Measurements from ENCODE around the gene CD9.

The CD9 gene

DNA sequence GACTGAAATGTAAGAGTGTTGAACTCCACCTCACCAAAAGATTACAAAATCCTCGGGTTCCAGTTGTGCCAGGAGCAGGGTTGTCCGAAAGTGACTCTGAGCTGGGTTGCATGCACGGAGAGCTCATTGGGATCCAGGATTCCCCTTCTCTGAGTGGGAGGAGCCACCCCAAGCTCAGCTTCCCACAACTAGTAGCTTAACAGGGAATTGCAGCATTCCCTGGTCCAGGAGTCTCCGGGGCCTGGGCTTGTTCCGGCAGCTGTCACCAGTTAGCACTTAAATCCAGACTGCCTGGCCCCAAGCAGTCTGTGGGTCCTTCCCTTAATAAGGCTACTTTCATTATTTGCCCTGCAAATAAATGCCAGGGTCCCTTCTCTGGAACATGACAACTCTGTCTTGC is 50.1 kb downstream of the CD9 start:
- Histone ChIP-seq H4K20me1 (ENCODE audit: insufficient read depth, low read length) (no peaks in the 10 kb centered on the region), H3K9ac (ENCODE audit: low read depth, low read length) (no peak overlapping the region), H2AFZ (ENCODE audit: low read depth, low read length) (no peak overlapping the region), H3K27me3 (ENCODE audit: insufficient read depth, low read length, poor library complexity) (peaks cover 12% of the 10 kb centered on the region), H3K4me1 (ENCODE audit: insufficient read depth, low read length) (no peaks in the 10 kb centered on the region), H3K36me3 (ENCODE audit: insufficient read depth, low read length) (no peaks in the 10 kb centered on the region), H3K9me3 (ENCODE audit: insufficient read depth, low read length, severe bottlenecking) (no peaks in the 10 kb centered on the region), H3K4me2 (ENCODE audit: insufficient read depth, low read length) (no peak overlapping the region), H3K27ac (ENCODE audit: low read length) (no peak overlapping the region), H3K79me2 (ENCODE audit: insufficient read depth, low read length) (no peaks in the 10 kb centered on the region), H3K4me3 (ENCODE audit: low read depth in 1 of 2, low read length in 2 of 2) (no peak overlapping the region)
- ATAC-seq (ENCODE audit: insufficient read depth, low read depth), result no peak
- DNase-seq, result no peak
- TF ChIP-seq, protein P1, sequence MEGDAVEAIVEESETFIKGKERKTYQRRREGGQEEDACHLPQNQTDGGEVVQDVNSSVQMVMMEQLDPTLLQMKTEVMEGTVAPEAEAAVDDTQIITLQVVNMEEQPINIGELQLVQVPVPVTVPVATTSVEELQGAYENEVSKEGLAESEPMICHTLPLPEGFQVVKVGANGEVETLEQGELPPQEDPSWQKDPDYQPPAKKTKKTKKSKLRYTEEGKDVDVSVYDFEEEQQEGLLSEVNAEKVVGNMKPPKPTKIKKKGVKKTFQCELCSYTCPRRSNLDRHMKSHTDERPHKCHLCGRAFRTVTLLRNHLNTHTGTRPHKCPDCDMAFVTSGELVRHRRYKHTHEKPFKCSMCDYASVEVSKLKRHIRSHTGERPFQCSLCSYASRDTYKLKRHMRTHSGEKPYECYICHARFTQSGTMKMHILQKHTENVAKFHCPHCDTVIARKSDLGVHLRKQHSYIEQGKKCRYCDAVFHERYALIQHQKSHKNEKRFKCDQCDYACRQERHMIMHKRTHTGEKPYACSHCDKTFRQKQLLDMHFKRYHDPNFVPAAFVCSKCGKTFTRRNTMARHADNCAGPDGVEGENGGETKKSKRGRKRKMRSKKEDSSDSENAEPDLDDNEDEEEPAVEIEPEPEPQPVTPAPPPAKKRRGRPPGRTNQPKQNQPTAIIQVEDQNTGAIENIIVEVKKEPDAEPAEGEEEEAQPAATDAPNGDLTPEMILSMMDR (IDR thresholded peaks at IDR 0.05; ENCODE audit: borderline replicate concordance, extremely low read depth, low read length, poor library complexity, severe bottlenecking), result no peak
- TF ChIP-seq EZH2 (IDR thresholded peaks at IDR 0.05; ENCODE audit: borderline replicate concordance, low read depth, low read length, severe bottlenecking), result no peak

DNA sequence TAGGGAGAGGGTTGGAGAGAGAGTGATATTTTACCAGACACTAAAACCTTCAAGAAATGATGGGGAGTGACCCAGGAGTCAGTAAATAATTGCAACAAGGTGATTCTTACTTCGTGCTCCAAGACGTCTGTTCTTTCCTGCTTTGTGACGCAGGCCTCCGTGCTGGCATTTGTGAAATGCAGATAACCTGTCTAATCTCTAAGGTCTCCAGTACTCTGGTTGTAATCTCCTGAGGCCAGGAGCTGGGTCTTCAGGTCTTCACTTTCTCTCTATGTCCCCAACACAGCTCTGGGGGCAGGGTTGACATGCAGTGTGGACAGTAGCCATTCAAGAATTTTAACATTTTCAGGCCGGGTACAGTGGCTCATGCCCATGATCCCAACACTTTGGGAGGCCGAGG is 53.1 kb downstream of the CD9 start:
- ATAC-seq (ENCODE audit: insufficient read depth, low read depth) (no peak), DNase-seq (no peak)
- Histone ChIP-seq H3K4me1 (ENCODE audit: insufficient read depth, low read length) (no peaks in the 10 kb centered on the region), H3K79me2 (ENCODE audit: insufficient read depth, low read length) (no peaks in the 10 kb centered on the region), H3K9ac (ENCODE audit: low read depth, low read length) (no peak overlapping the region), H3K27ac (ENCODE audit: low read length) (no peak overlapping the region), H3K4me2 (ENCODE audit: insufficient read depth, low read length) (no peak overlapping the region), H3K27me3 (ENCODE audit: insufficient read depth, low read length, poor library complexity) (peaks cover 12% of the 10 kb centered on the region), H3K36me3 (ENCODE audit: insufficient read depth, low read length) (no peaks in the 10 kb centered on the region), H3K4me3 (ENCODE audit: low read depth in 1 of 2, low read length in 2 of 2) (no peak overlapping the region), H4K20me1 (ENCODE audit: insufficient read depth, low read length) (no peaks in the 10 kb centered on the region), H3K9me3 (ENCODE audit: insufficient read depth, low read length, severe bottlenecking) (no peaks in the 10 kb centered on the region), H2AFZ (ENCODE audit: low read depth, low read length) (no peak overlapping the region)
- TF ChIP-seq, protein P1 (IDR thresholded peaks at IDR 0.05; ENCODE audit: borderline replicate concordance, extremely low read depth, low read length, poor library complexity, severe bottlenecking), result no peak
- TF ChIP-seq EZH2 (IDR thresholded peaks at IDR 0.05; ENCODE audit: borderline replicate concordance, low read depth, low read length, severe bottlenecking), result no peak

- Histone ChIP-seq H3K4me3 (ENCODE audit: low read depth in 1 of 2, low read length in 2 of 2) (no peak overlapping the region), H3K9me3 (ENCODE audit: insufficient read depth, low read length, severe bottlenecking) (no peaks in the 10 kb centered on the region), H2AFZ (ENCODE audit: low read depth, low read length) (no peak overlapping the region), H3K27me3 (ENCODE audit: insufficient read depth, low read length, poor library complexity) (peaks cover 15% of the 10 kb centered on the region), H3K79me2 (ENCODE audit: insufficient read depth, low read length) (no peaks in the 10 kb centered on the region), H3K4me2 (ENCODE audit: insufficient read depth, low read length) (no peak overlapping the region), H4K20me1 (ENCODE audit: insufficient read depth, low read length) (no peaks in the 10 kb centered on the region), H3K4me1 (ENCODE audit: insufficient read depth, low read length) (no peaks in the 10 kb centered on the region), H3K27ac (ENCODE audit: low read length) (no peak overlapping the region), H3K9ac (ENCODE audit: low read depth, low read length) (no peak overlapping the region), H3K36me3 (ENCODE audit: insufficient read depth, low read length) (no peaks in the 10 kb centered on the region)
- DNase-seq (no peak), ATAC-seq (ENCODE audit: insufficient read depth, low read depth) (no peak)
- no peak for TF ChIP-seq EZH2 (IDR thresholded peaks at IDR 0.05; ENCODE audit: borderline replicate concordance, low read depth, low read length, severe bottlenecking)
- TF ChIP-seq, protein P1 (IDR thresholded peaks at IDR 0.05; ENCODE audit: borderline replicate concordance, extremely low read depth, low read length, poor library complexity, severe bottlenecking), result no peak
Measured at GRCh38 chr12:6254491-6254890, 54.3 kb downstream of the CD9 start.

- TF ChIP-seq, protein P1 (IDR thresholded peaks at IDR 0.05; ENCODE audit: borderline replicate concordance, extremely low read depth, low read length, poor library complexity, severe bottlenecking), result no peak
- TF ChIP-seq EZH2 (IDR thresholded peaks at IDR 0.05; ENCODE audit: borderline replicate concordance, low read depth, low read length, severe bottlenecking), result no peak
- no peaks in the 10 kb centered on the region for H3K36me3 ChIP-seq (ENCODE audit: insufficient read depth, low read length)
- no peak overlapping the region for H3K9ac ChIP-seq (ENCODE audit: low read depth, low read length)
- H3K27ac ChIP-seq (ENCODE audit: low read length), result no peak overlapping the region
- DNase-seq, result no peak
- H3K4me3 ChIP-seq (ENCODE audit: low read depth in 1 of 2, low read length in 2 of 2), result no peak overlapping the region
- H4K20me1 ChIP-seq (ENCODE audit: insufficient read depth, low read length), result no peaks in the 10 kb centered on the region
- no peak for ATAC-seq (ENCODE audit: insufficient read depth, low read depth)
- no peaks in the 10 kb centered on the region for H3K9me3 ChIP-seq (ENCODE audit: insufficient read depth, low read length, severe bottlenecking)
- no peak overlapping the region for H2AFZ ChIP-seq (ENCODE audit: low read depth, low read length)
- peaks cover 3% of the 10 kb centered on the region for H3K27me3 ChIP-seq (ENCODE audit: insufficient read depth, low read length, poor library complexity)
- H3K4me1 ChIP-seq (ENCODE audit: insufficient read depth, low read length), result no peaks in the 10 kb centered on the region
- H3K79me2 ChIP-seq (ENCODE audit: insufficient read depth, low read length), result no peaks in the 10 kb centered on the region
- H3K4me2 ChIP-seq (ENCODE audit: insufficient read depth, low read length), result no peak overlapping the region
Measured at GRCh38 chr12:6257007-6257406, 56.8 kb downstream of the CD9 start.

All from DND-41 (cell line).